Activated CD4-positive, alpha-beta T cell treated with anti-CD3 and anti-CD28 coated beads, Interleukin-2, amount 50 U/mL, for 24 hours (primary cell): Measurements from ENCODE around the gene ZNF19.
A peak's percentile ranks its signal among the peaks of the same experiment; 100 is the strongest.
"Not testable (repeated sequence)": the region's sequence is repeated elsewhere in the genome, so short reads cannot be mapped to it uniquely, and the experiment has no call there.

Source experiments
- DNase-seq, 2 donors: peaks; one replicate each; pipeline ENCODE4 v3.0.0-alpha.2; 2020; ENCODE audit warnings: low read depth in 1 of 2, low spot score in 1 of 2

ZNF19 gene

DNA sequence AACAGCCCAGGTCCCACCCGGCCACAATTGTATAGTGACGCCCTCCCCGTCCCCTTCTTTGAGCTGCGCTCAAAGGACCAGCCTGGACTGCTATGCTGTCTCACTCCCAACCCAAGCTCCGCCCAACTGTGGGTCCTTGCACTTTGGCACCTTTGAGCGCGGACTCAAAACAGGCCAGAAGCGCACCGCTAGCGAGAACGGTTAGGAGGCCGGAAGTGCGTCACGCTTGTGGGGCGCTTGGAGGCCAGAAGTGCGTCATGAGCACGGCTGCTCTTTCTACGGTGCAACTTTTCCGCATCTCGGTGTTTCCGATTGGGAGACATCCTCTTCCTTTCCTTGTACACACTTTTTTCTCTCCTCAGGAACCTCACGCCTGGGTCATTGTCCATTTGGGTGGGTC, at the start of gene ZNF19:
ZNF19 (minus strand) TSS at position 203 of the 400 bp plus-strand sequence. CDS start 7,210 bp downstream, outside the sequence.
- no peak for DNase-seq

- peak in 1 of 2 donors; percentile 7 for DNase-seq
These were observed 48.5 kb upstream of the ZNF19 start for GRCh38 chr16:71537643-71538042.

DNA sequence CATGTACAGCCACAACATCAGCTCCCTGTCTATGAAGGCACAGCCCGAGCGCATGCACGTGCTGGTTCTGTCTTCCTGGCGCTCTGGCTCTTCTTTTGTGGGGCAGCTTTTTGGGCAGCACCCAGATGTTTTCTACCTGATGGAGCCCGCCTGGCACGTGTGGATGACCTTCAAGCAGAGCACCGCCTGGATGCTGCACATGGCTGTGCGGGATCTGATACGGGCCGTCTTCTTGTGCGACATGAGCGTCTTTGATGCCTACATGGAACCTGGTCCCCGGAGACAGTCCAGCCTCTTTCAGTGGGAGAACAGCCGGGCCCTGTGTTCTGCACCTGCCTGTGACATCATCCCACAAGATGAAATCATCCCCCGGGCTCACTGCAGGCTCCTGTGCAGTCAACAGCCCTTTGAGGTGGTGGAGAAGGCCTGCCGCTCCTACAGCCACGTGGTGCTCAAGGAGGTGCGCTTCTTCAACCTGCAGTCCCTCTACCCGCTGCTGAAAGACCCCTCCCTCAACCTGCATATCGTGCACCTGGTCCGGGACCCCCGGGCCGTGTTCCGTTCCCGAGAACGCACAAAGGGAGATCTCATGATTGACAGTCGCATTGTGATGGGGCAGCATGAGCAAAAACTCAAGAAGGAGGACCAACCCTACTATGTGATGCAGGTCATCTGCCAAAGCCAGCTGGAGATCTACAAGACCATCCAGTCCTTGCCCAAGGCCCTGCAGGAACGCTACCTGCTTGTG, 47.8 kb upstream of the ZNF19 start:
- DNase-seq = no peak

DNA sequence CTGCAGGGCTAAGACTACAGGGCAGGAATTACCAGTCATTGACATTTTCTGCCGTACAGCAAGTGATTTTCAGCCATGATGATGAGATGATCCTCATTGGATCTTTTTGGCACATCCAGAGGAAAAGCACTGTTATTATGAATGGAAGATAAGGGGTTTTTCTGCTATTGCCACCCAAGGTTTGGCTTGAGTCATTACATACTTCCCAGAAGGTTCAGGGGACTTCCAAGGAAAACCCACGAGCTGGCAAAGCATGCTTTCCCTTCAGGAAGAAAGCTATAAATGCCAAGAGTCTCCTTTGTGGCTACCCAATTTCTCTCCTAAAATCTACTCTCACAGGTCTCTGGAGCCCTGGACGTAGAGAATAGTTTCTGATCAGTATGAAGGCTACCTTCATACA, 43.2 kb upstream of the ZNF19 start:
- no peak for DNase-seq

GRCh38 chr16:71528863-71529262, 39.7 kb upstream of the ZNF19 start:
- DNase-seq = no peak

DNA sequence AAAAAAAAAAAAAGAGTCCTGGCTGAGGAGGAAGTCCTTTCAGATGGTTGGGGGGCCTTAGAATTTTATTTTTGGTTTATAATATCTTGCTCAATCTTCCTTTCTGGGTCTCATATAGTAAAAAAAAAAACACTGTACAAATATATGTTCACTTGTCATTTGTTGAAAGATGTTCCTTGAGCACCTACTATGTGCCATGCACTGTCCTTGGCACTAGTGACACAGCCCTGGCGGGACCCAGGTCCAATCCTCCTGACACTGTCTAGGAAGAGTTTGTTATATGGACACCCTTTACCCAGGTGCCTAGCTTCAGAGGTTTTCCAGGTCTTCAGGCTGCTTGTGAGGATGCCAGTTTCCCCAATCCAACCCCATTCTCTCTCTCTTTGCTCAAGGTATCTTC, 39.1 kb upstream of the ZNF19 start:
- DNase-seq = no peak

GRCh38 chr16:71526111-71526631, 37.0 kb upstream of the ZNF19 start, which contains the start of gene CHST4:
Gene CHST4 (plus strand): TSS chr16:71526426. CDS start chr16:71536678, 10,252 bp downstream.
- no peak for DNase-seq

DNA sequence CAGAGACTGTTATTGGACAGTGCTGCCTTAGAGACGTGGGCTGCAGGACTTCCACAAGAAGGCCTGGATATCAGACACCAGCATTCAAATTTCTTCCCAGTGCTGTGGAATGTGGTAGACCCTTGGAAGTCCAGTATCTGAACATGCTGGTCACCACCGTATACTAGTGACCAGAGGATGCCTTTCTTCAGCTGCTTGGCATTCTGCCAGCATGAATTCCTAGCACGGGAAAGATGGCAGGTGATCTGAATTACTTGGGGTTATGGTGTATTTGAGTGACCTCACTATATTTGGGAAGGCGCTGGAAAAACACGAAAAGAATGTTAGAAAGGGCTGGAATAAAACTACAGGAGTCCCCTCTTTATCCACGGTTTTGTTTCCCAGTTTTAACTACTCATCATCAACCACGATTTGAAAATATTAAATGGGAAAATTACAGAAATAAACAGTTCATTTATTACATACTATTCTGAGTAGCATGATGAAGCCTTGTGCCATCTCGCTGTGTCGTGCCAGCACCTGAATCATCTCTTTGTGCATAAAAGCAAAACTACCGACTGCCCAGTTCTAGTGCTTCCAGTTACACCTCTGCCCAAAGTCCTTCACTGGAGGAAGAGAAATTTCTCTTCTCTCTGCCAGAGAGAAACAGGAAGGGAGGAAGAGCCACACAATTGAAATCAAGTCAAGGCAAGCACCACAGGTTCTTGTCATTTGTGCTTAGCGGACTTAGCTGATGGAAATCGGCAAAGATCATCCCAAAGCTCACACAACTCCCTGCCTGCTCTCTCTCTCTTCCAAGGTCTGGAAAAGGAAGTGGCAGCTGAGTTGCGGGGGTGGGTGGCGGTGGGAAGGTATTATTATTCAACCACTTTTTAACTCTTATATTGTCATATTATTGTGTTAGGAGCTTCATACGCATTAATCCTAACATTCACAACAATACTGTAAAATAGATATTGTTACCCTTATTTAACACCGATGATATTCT, 35.7 kb upstream of the ZNF19 start:
- no peak for DNase-seq

- no peak for DNase-seq
These were observed 31.4 kb upstream of the ZNF19 start for GRCh38 chr16:71520550-71520949.

- DNase-seq = no peak
These were observed 25.9 kb upstream of the ZNF19 start for GRCh38 chr16:71515026-71515425.

DNA sequence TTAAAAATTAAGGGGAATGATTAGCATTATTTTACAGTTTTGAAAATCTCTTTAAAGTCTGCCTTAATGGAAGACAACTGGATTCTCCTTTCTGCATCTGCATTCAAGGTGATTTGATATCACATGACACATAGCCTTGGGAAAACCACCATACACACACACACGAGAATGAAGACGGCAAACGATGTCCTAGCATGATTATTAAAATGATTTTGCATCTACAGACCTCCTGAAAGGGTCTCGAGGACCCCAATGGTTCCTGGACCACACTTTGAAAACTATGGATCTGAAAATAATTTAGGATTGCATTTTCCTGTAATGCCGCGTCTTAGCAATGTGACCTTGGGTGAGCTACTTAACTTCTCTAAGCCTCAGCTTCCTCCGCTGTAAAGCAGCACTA, 25.4 kb upstream of the ZNF19 start:
- no peak for DNase-seq

GRCh38 chr16:71513302-71513701, 24.2 kb upstream of the ZNF19 start:
- DNase-seq = no peak

DNA sequence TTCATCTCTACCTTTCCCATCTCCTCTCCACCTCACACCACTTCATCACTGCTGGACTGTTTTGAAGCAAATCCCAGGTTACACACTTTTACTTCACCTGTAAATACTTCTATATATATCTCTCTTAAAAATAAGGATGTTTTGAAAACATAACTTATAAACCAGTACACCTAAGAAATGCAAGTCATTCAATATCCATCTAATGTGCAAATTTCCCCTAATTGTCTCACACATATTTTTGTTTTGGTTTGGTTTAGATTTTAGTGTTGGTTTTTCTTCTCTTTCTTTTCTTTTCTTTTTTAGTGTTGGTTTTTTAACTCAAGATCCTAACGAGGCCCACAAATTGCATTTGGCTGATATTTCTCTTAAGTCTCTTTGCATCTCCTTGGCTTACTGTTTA, 17.9 kb upstream of the ZNF19 start:
- no peak for DNase-seq

DNA sequence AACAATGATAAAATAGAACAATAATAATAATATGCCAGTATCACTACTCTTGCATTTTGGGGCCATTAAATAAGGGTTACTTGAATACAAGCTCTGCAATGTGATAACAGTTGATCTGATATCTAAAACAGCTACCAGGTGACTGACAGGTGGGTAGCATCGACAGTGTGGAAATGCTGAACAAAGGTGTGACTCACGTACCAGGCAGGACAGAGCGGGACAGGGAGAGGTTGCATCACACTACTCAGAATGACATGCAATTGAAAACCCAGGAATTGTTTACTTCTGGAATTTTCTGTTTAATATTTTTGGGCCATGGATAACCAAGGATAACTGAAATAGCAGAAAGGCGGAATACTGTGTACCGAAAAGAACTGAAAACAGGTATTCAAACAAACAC, 15.8 kb upstream of the ZNF19 start:
- DNase-seq = no peak

- DNase-seq = not testable (repeated sequence)
These were observed 14.9 kb upstream of the ZNF19 start for GRCh38 chr16:71504051-71504450.

GRCh38 chr16:71501547-71501946, 12.4 kb upstream of the ZNF19 start:
- DNase-seq = no peak

DNA sequence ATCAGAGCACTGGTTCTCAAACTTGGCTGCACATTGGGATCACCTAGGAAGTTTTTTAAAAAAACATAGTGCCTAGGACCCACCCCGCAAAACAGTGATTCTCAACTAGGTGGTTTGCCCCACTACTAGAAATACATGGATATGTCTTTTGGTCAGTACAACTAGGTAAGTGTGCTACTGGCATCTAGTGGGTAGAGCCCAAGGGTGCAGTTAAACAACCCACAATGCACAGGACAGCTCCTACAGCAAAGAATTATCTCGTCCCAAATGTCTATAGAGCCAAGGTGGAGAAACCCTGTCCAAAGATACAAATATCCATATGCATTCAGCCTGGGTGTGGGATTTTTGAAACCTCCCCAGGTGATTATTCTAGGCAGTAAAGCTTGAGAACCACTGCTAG, 11.8 kb upstream of the ZNF19 start:
- DNase-seq = no peak

DNA sequence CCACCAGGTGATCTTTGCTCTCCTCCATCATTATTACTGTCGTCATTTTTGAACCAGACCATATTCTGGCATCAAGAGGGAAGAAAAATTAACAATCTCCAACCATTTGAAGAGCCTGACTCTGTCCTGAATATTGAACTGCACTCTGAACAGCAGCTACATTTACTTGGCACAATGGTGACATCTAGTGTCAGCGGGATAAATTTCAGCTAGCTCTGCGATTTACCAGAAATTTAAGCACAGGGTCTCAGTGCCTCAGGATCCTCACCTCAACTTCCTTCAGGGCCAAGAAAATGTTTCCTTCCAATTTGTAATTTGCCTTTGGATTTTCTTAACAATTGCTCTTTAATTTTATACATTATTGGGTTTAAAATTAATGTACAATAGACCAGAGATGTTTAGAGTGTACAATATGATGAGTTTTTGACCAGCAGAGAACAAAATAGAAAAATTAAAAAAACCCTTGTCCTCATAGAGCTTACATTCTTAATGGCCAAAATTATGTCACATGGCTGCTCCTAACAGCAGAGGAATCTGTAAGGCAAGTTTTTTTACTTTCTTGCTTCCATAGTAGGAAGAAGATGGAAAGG, 10.7 kb upstream of the ZNF19 start:
- peak; percentile 4 to 47 for DNase-seq

DNA sequence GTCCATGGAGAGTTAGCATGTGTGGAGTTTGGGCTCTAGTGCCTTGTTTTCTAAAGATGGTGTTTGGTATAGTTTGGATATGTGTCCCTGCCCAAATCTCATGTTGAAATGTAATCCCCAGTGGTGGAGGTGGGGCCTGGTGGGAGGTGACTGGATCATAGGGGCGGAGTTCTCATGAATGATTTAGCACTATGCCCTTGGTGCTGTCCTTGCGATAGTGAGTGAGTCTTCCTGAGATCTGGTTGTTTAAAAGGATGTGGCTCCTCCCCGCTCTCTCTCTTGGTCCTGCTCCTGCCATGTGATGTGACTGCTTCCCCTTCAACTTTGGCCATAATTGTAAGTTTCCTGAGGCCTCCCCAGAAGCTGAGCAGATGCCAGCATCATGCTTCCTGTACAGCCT, 8.9 kb upstream of the ZNF19 start:
- DNase-seq = no peak

GRCh38 chr16:71493213-71493612, 4.1 kb upstream of the ZNF19 start:
- DNase-seq = no peak

GRCh38 chr16:71492786-71493185, 3.7 kb upstream of the ZNF19 start:
- no peak for DNase-seq
